Endothelial cell of umbilical vein (primary cell): Measurements from ENCODE around the gene HSDL2.

Source experiments
- CTCF ChIP-seq, 2 donors: IDR thresholded peaks; 1 replicate in 1 of 2; 2 replicates in 1 of 2; pipeline ENCODE4 v1.5.1; 2011; ENCODE audit warnings: low read length in 2 of 2, mild to moderate bottlenecking in 2 of 2, moderate library complexity in 2 of 2, control low read depth in 1 of 2, inconsistent platforms in 1 of 2, low read depth in 1 of 2; ENCODE audit not compliant: insufficient read depth in 1 of 2; ENCODE audit errors: extremely low read depth in 1 of 2
- EZH2 ChIP-seq: IDR thresholded peaks from 2 replicates; pipeline ENCODE4 v1.6.1; 2012; ENCODE audit warnings: borderline replicate concordance, low read depth, mild to moderate bottlenecking, moderate library complexity, low read length, inconsistent platforms; ENCODE audit not compliant: severe bottlenecking
- FOS ChIP-seq: IDR thresholded peaks from 2 replicates; pipeline ENCODE4 v1.6.1; 2011; ENCODE audit warnings: mild to moderate bottlenecking, low read length, moderate library complexity, borderline replicate concordance; ENCODE audit not compliant: insufficient read depth
- GATA2 ChIP-seq: IDR thresholded peaks from 2 replicates; pipeline ENCODE4 v1.7.0; 2011; ENCODE audit warnings: low read depth, mild to moderate bottlenecking, moderate library complexity, mixed read lengths, low read length; ENCODE audit not compliant: insufficient read length, insufficient read depth
- JUN ChIP-seq: IDR thresholded peaks from 2 replicates; pipeline ENCODE4 v1.6.1; 2011; ENCODE audit warnings: borderline replicate concordance, low read depth; ENCODE audit not compliant: insufficient read length, insufficient read depth
- MAX ChIP-seq: IDR thresholded peaks from 2 replicates; pipeline ENCODE4 v1.6.1; 2011; ENCODE audit not compliant: insufficient read depth, insufficient read length
- POLR2A ChIP-seq: IDR thresholded peaks from 2 replicates; pipeline ENCODE4 v1.6.1; 2012; ENCODE audit warnings: low read depth, mild to moderate bottlenecking, control low read depth, low read length
- POLR2AphosphoS5 ChIP-seq: IDR thresholded peaks from 2 replicates; pipeline ENCODE4 v1.6.1; 2012; ENCODE audit warnings: low read depth, mild to moderate bottlenecking, control low read depth, low read length, moderate library complexity; ENCODE audit not compliant: insufficient read depth

GRCh38 chr9:112520656-112521055 lies 140.7 kb downstream of the HSDL2 start:
- no peak for TF ChIP-seq POLR2A
- TF ChIP-seq CTCF (IDR thresholded peaks at IDR 0.05; ENCODE audit: extremely low read depth in 1 of 2, insufficient read depth in 1 of 2, low read depth in 1 of 2, low read length in 2 of 2): no peak
- TF ChIP-seq POLR2AphosphoS5: no peak
- TF ChIP-seq EZH2: no peak
- no peak for TF ChIP-seq MAX
- no peak for TF ChIP-seq JUN
- no peak for TF ChIP-seq GATA2
- TF ChIP-seq FOS: no peak
